Measurements from ENCODE around the gene NFIC.

DNA sequence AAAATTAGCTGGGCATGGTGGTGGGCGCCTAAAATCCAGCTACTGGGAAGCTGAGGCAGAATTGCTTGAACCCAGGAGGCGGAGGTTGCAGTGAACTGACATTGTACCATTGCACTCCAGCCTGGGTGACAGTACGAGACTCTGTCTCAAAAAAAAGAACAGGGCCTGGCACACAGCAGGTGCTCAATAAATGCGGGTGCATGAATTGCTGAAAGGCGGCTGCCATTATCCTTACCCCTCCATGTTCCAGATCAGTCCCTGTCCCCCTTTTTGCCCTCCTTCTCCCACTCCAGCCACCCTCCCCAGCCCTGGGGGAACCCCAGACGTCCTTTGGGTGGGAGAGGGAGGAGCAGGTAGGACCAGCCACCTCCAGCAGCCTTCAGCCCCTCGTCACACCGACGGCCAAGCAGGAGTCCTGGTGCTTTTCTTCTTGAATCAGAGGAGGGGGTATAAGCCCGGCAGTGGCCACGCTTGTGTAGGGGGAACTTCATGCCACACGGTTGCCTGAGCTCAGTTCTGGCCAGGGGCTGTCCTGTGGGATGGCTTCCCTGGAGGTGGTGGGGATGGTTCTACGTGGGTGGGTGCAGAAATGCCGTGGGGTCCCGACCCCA is 20.4 kb upstream of the NFIC start:
- no peak for TF ChIP-seq MYC (IDR thresholded peaks at IDR 0.05; ENCODE audit: borderline replicate concordance, low read length)
- TF ChIP-seq NPAS2 (CRISPR knock-in tag; IDR thresholded peaks at IDR 0.05; ENCODE audit: borderline replicate concordance) = no peak
- TF ChIP-seq, protein P1, sequence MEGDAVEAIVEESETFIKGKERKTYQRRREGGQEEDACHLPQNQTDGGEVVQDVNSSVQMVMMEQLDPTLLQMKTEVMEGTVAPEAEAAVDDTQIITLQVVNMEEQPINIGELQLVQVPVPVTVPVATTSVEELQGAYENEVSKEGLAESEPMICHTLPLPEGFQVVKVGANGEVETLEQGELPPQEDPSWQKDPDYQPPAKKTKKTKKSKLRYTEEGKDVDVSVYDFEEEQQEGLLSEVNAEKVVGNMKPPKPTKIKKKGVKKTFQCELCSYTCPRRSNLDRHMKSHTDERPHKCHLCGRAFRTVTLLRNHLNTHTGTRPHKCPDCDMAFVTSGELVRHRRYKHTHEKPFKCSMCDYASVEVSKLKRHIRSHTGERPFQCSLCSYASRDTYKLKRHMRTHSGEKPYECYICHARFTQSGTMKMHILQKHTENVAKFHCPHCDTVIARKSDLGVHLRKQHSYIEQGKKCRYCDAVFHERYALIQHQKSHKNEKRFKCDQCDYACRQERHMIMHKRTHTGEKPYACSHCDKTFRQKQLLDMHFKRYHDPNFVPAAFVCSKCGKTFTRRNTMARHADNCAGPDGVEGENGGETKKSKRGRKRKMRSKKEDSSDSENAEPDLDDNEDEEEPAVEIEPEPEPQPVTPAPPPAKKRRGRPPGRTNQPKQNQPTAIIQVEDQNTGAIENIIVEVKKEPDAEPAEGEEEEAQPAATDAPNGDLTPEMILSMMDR (IDR thresholded peaks at IDR 0.05) = no peak

Measured in A549 (cell line).